PC-3 (cell line): ENCODE data around the gene METTL26. TPM values are rescaled to one million over a fixed set of nuclear protein-coding genes. Genes with fewer than 3 reads are reported as not detected.
"Not testable (repeated sequence)": the region's sequence is repeated elsewhere in the genome, so short reads cannot be mapped to it uniquely, and the experiment has no call there.

Source experiments
- ATAC-seq: fragments of 200-7000 bp; cut with Tn5 transposase; 2 replicates; pipeline ENCODE4 v1.9.1; 2020; ENCODE audit warnings: mild to moderate bottlenecking, moderate library complexity
- BruUV-seq: library from RNA; stranded (reverse); fragments of 400-500 nt; replicated peaks from 2 replicates; lab custom pipeline; 2021; lab: Mats Ljungman, UMichigan
- CTCF ChIA-PET: fragments of 300-600 bp; sonication (Branson Sonifier 250); formaldehyde crosslinking; loops from one replicate; lab custom pipeline; 2022; ENCODE audit warnings: antibody characterized with exemption; lab: Charles Lee
- POLR2A ChIA-PET: fragments of 300-600 bp; sonication (Branson Sonifier 250); formaldehyde crosslinking; loops from one replicate; lab custom pipeline; 2022; ENCODE audit warnings: antibody characterized with exemption; ENCODE audit not compliant: unreplicated experiment; lab: Charles Lee
- DNase-seq: peaks from one replicate; pipeline ENCODE4 v3.0.0-alpha.2; 2015
- H2AFZ ChIP-seq: fragments of 300-600 bp; sonication (generic); 2 replicates; pipeline ENCODE4 v1.6.0; 2016; ENCODE audit warnings: antibody characterized with exemption, low read length
- H3F3A ChIP-seq: fragments of 300-600 bp; sonication (generic); one replicate; pipeline ENCODE4 v1.6.0; 2017; ENCODE audit warnings: antibody characterized with exemption, low read length, control low read depth, mild to moderate bottlenecking; ENCODE audit not compliant: unreplicated experiment
- H3K27ac ChIP-seq: fragments of 300-600 bp; sonication (generic); 2 replicates; pipeline ENCODE4 v1.5.1; 2016; ENCODE audit warnings: mild to moderate bottlenecking, low read length
- H3K27me3 ChIP-seq: fragments of 300-600 bp; sonication (generic); 2 replicates; pipeline ENCODE4 v1.6.1; 2016; ENCODE audit warnings: low read length, mixed read lengths
- H3K36me3 ChIP-seq: fragments of 300-600 bp; sonication (generic); 2 replicates; pipeline ENCODE4 v1.6.1; 2016; ENCODE audit warnings: low read depth, mixed run types, low read length, mixed read lengths
- H3K4me1 ChIP-seq: fragments of 300-600 bp; sonication (generic); 2 replicates; pipeline ENCODE4 v1.5.1; 2016; ENCODE audit warnings: low read length; ENCODE audit not compliant: insufficient read depth
- H3K4me2 ChIP-seq: fragments of 300-600 bp; sonication (generic); 2 replicates; pipeline ENCODE4 v1.6.0; 2016; ENCODE audit warnings: low read length
- H3K4me3 ChIP-seq: fragments of 300-600 bp; sonication (generic); 2 replicates; pipeline ENCODE4 v1.5.1; 2016; ENCODE audit warnings: mild to moderate bottlenecking, low read length, mixed read lengths
- H3K79me2 ChIP-seq: fragments of 300-600 bp; sonication (generic); 2 replicates; pipeline ENCODE4 v1.6.1; 2017; ENCODE audit warnings: low read length, mixed read lengths
- H3K9ac ChIP-seq: fragments of 300-600 bp; sonication (generic); 2 replicates; pipeline ENCODE4 v1.6.0; 2016; ENCODE audit warnings: mild to moderate bottlenecking, low read length
- H3K9me2 ChIP-seq: fragments of 300-600 bp; sonication (generic); replicated peaks from 2 replicates; pipeline ENCODE4 v1.6.1; 2016; ENCODE audit warnings: mixed run types, low read length, mixed read lengths
- H3K9me3 ChIP-seq: fragments of 300-600 bp; sonication (generic); 2 replicates; pipeline ENCODE4 v1.6.1; 2016; ENCODE audit warnings: low read length, mixed read lengths
- H4K20me1 ChIP-seq: fragments of 300-600 bp; sonication (generic); 2 replicates; pipeline ENCODE4 v1.6.1; 2016; ENCODE audit warnings: low read length, mixed read lengths
- CTCF ChIP-seq: fragments of 300-600 bp; sonication (generic); conservative IDR thresholded peaks from 2 replicates; pipeline ENCODE4 v1.5.1; 2017; ENCODE audit warnings: antibody characterized with exemption, low read depth, mild to moderate bottlenecking, low read length
- EZH2 ChIP-seq: fragments of 300-600 bp; sonication (generic); IDR thresholded peaks from one replicate; pipeline ENCODE4 v1.6.1; 2017; ENCODE audit warnings: antibody characterized with exemption, mild to moderate bottlenecking, low read length; ENCODE audit not compliant: unreplicated experiment
- EZH2phosphoT487 ChIP-seq: fragments of 300-600 bp; sonication (generic); IDR thresholded peaks from 2 replicates; pipeline ENCODE4 v1.6.1; 2018; ENCODE audit warnings: mild to moderate bottlenecking, antibody characterized with exemption, low read length, borderline replicate concordance
- intact Hi-C: fragments of 100-400 bp; cut with micrococcal nuclease; formaldehyde crosslinking; loops from 2 replicates; pipeline ENCODE4 v1.9.0; 2023
- total RNA-seq: library from RNA; depleted of rRNA; stranded (reverse); fragments of >200 nt; gene quantifications from 2 replicates; pipeline ENCODE4 v1.2.3, GENCODE V29; 2014

The METTL26 gene
- total RNA-seq, 1 experiment from 2014 or later = 179 TPM

DNA sequence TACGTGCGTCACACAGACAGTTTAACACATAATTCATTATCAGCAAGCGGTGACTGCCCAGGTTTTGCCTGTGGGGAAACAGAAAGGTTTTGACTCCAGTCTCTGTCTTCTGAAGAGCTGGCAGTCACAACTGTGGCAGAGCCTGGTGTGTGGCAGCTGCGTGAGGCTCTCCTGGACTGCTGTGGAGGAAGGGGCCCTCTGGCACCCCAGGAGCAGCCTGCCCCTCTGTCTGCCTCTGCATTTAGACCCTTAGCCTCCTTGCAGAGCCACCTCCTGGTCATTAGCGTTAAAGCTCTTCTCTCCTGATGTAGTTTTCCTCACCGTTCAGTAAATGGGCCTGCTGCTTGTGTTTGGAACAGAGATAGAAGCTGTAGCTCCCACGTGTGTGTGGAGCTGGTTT, 35.3 kb downstream of the METTL26 start:
- Histone ChIP-seq H3K4me2 (no peak overlapping the region), H3K9ac (no peak overlapping the region), H3K27ac (no peak overlapping the region), H2AFZ (no peak overlapping the region), H3K4me1 (no peaks in the 10 kb centered on the region), H3K36me3 (no peaks in the 10 kb centered on the region), H3K27me3 (no peaks in the 10 kb centered on the region), H3K4me3 (no peak overlapping the region), H3K9me2 (no peaks in the 10 kb centered on the region), H3K9me3 (no peaks in the 10 kb centered on the region), H3K79me2 (peaks cover 28% of the 10 kb centered on the region; the same call in 1 of the 2 replicates), H4K20me1 (no peaks in the 10 kb centered on the region), H3F3A (no peaks in the 10 kb centered on the region)
- TF ChIP-seq EZH2phosphoT487 (no peak), CTCF (peak; percentile 38; the same call in 1 of the 2 replicates)
- intact Hi-C loops = no loop called here
- peak; percentile 46; the same call in 1 of the 2 replicates for ATAC-seq
- ChIA-PET POLR2A (no interaction called here), CTCF (no interaction called here)
- no TSS peak for BruUV-seq
- no peak for DNase-seq

- no peak overlapping the region for H3K4me2 ChIP-seq
- no peaks in the 10 kb centered on the region for H3K36me3 ChIP-seq
- peaks cover 25% of the 10 kb centered on the region for H3K79me2 ChIP-seq
- no peak overlapping the region for H3K27ac ChIP-seq
- ChIA-PET POLR2A (no interaction called here), CTCF (no interaction called here)
- TF ChIP-seq CTCF = no peak
- TF ChIP-seq EZH2 = no peak
- TF ChIP-seq EZH2phosphoT487 = no peak
- H3K9me3 ChIP-seq = no peaks in the 10 kb centered on the region
- H4K20me1 ChIP-seq = 0 out of 2 replicates have a peak, but pooled peaks cover under 1% of the 10 kb centered on the region
- H3K9ac ChIP-seq = no peak overlapping the region
- no peaks in the 10 kb centered on the region for H3K9me2 ChIP-seq
- no peak overlapping the region for H3K4me3 ChIP-seq
- ATAC-seq = no peak
- no peaks in the 10 kb centered on the region for H3K4me1 ChIP-seq
- no TSS peak for BruUV-seq
- no peak for DNase-seq
- H2AFZ ChIP-seq = no peak overlapping the region
- intact Hi-C loops = no loop called here
- H3F3A ChIP-seq = no peaks in the 10 kb centered on the region
- no peaks in the 10 kb centered on the region for H3K27me3 ChIP-seq
Observed at GRCh38 chr16:598823-599739, 37.0 kb downstream of the METTL26 start.

- BruUV-seq, ATAC-seq, DNase-seq, H3K4me2 ChIP-seq, H3K36me3 ChIP-seq, CTCF ChIA-PET, H3K27ac ChIP-seq, H3K27me3 ChIP-seq, H3K9ac ChIP-seq, intact Hi-C loops, H3K4me3 ChIP-seq, H3F3A ChIP-seq, H3K9me3 ChIP-seq, POLR2A ChIA-PET, H2AFZ ChIP-seq, H3K9me2 ChIP-seq: not testable (repeated sequence)
- 0 out of 2 replicates have a peak, but pooled peaks cover 10% of the 10 kb centered on the region for H4K20me1 ChIP-seq
- H3K79me2 ChIP-seq = peaks cover 36% of the 10 kb centered on the region
- peaks cover 14% of the 10 kb centered on the region for H3K4me1 ChIP-seq
Observed at GRCh38 chr16:597655-598054, 38.5 kb downstream of the METTL26 start.
